IPS-18a (cell line): ENCODE measurements around the gene CDC42BPA.

Experiments
- H3K27ac ChIP-seq: one replicate; pipeline ENCODE4 v1.5.1; 2013; ENCODE audit warnings: low read length
- H3K27me3 ChIP-seq: one replicate; pipeline ENCODE4 v1.6.1; 2013; ENCODE audit warnings: mild to moderate bottlenecking, low read length; ENCODE audit not compliant: control insufficient read depth, insufficient read depth
- H3K36me3 ChIP-seq: one replicate; pipeline ENCODE4 v1.6.1; 2013; ENCODE audit warnings: low read depth, low read length; ENCODE audit not compliant: control insufficient read depth
- H3K4me1 ChIP-seq: one replicate; pipeline ENCODE4 v1.6.1; 2013; ENCODE audit warnings: low read depth, low read length; ENCODE audit not compliant: control insufficient read depth
- H3K4me3 ChIP-seq: one replicate; pipeline ENCODE4 v1.5.1; 2013; ENCODE audit warnings: low read length
- H3K9ac ChIP-seq: one replicate; pipeline ENCODE4 v1.6.1; 2013; ENCODE audit warnings: mild to moderate bottlenecking, low read length, moderate library complexity
- H3K9me3 ChIP-seq: one replicate; pipeline ENCODE4 v1.6.1; 2013; ENCODE audit warnings: low read depth, low read length; ENCODE audit not compliant: control insufficient read depth

Gene CDC42BPA

DNA sequence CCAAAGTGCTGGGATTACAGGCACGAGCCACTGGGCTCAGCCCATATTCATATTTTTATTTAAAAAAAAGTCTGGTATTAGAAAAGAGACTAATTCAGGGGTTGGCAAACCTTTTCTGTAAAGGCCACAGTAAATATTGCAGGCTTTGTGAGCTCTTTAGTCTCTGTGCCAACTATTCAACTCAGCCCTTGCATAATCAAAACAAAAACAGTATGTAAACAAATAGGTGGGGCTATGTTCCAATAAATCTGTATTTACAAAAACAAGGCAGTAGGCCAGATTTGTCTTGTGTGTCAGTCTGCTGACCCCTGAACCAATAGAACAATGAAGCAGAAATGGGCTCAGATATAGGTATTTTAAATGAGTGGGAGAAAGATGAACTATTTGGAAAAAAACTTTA is 49.3 kb downstream of the CDC42BPA start:
- Histone ChIP-seq H3K9ac (no peak overlapping the region), H3K9me3 (no peaks in the 10 kb centered on the region), H3K27ac (no peak overlapping the region), H3K4me1 (no peaks in the 10 kb centered on the region), H3K27me3 (no peaks in the 10 kb centered on the region), H3K4me3 (no peak overlapping the region), H3K36me3 (no peaks in the 10 kb centered on the region)

DNA sequence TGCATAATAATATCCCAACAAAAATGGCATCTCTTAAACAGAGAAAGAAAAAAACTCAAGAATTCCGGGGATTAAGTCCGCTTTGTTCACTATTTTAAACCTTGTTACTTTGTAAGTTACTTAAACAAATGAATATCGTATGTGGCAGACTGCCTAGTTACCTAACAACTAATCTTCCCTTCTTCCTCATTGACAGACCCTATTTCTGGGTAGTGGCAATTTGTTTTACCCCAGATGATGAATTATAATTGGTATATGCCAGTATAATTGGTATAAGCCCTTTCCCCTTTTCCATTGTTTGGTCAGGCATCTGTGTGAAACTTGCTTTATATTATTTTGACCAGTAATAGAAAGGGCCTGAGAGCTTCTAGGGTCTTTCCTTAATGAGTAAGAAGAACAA is 52.4 kb downstream of the CDC42BPA start:
- no peaks in the 10 kb centered on the region for H3K36me3 ChIP-seq
- H3K27me3 ChIP-seq, result no peaks in the 10 kb centered on the region
- no peaks in the 10 kb centered on the region for H3K9me3 ChIP-seq
- H3K4me1 ChIP-seq, result no peaks in the 10 kb centered on the region
- no peak overlapping the region for H3K9ac ChIP-seq
- no peak overlapping the region for H3K4me3 ChIP-seq
- no peak overlapping the region for H3K27ac ChIP-seq

DNA sequence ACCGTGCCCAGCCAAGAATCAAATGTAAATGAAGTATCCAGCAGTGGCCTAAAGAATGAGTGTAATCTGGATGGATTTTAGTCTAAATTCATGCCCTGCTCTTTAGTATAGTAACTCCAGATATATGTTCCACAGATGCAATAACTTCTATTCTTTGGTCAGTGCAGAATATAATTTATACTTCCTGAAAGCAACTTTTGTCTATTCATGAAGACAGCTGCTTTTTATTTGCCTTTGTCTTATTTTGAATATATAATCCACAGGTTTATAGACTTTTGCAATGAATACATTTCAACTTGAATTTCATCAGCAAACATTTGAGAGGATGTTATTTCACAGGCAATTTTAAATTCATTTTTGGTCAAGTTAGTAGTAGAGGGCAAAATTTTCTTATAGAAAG is 54.4 kb downstream of the CDC42BPA start:
- Histone ChIP-seq H3K9me3 (no peaks in the 10 kb centered on the region), H3K36me3 (no peaks in the 10 kb centered on the region), H3K9ac (no peak overlapping the region), H3K4me3 (no peak overlapping the region), H3K27ac (no peak overlapping the region), H3K27me3 (no peaks in the 10 kb centered on the region), H3K4me1 (peaks cover 8% of the 10 kb centered on the region)

DNA sequence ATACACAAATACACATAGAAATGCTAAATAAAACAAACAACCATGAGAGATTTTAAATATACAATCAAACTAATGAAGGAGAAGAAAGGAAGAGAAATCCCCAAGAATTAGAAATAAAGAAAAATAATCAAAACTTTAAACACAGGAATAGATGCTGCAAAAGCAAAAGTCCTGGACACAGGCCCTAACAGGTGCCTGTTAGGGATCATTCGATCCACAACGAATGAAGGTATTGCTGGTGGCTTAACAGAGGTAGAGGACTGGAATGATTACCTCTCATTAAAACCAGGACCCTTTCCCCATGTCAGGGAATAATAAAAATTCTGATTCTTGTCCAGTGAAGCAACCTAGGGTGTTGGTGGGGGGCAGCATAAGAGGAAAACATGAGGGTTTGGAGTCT is 56.8 kb downstream of the CDC42BPA start:
- Histone ChIP-seq H3K4me1 (peaks cover 8% of the 10 kb centered on the region), H3K27me3 (no peaks in the 10 kb centered on the region), H3K4me3 (no peak overlapping the region), H3K36me3 (no peaks in the 10 kb centered on the region), H3K9me3 (no peaks in the 10 kb centered on the region), H3K9ac (no peak overlapping the region), H3K27ac (no peak overlapping the region)

DNA sequence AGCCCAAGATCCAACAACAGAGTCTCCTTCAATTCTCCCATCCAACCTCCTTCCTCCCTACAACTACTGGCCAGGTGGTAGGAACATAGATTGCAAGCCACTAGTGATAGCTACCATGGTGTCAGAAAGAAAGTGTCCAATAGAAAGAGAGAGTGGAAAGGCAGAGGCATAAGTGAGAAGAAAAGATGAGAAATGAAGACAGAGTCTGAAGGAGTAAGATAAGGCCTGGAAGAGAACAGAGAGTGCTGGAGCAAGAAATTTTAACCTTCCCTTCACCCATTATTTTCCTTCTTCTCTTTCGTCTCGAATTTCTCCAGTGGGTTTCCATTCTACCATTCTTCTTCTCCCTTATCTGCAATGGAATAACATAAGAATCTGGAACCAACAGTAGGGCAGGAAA is 57.9 kb downstream of the CDC42BPA start:
- peaks cover 8% of the 10 kb centered on the region for H3K4me1 ChIP-seq
- H3K4me3 ChIP-seq, result no peak overlapping the region
- H3K27me3 ChIP-seq, result no peaks in the 10 kb centered on the region
- H3K36me3 ChIP-seq, result no peaks in the 10 kb centered on the region
- H3K9ac ChIP-seq, result no peak overlapping the region
- H3K27ac ChIP-seq, result no peak overlapping the region
- no peaks in the 10 kb centered on the region for H3K9me3 ChIP-seq

DNA sequence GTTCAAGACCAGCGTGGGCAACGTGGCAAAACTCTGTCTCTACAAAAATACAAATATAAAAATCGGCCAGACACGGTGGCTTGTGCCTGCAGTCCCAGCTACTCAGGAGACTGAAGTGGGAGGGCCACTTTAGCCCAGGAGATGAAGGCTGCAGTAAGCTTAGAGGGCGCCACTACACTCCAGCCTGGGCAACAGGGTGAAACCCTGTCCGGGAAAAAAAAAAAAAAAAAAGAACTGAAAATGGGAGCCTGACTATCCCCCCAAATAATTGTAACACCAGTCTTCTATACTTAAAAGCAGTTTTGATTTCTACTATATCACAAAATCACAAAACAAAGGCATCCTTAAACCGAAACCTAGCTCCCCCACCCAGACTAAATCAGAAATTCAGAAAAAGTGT is 60.3 kb downstream of the CDC42BPA start:
- Histone ChIP-seq H3K36me3 (no peaks in the 10 kb centered on the region), H3K9me3 (no peaks in the 10 kb centered on the region), H3K4me1 (peaks cover 8% of the 10 kb centered on the region), H3K9ac (no peak overlapping the region), H3K4me3 (no peak overlapping the region), H3K27ac (no peak overlapping the region), H3K27me3 (no peaks in the 10 kb centered on the region)

DNA sequence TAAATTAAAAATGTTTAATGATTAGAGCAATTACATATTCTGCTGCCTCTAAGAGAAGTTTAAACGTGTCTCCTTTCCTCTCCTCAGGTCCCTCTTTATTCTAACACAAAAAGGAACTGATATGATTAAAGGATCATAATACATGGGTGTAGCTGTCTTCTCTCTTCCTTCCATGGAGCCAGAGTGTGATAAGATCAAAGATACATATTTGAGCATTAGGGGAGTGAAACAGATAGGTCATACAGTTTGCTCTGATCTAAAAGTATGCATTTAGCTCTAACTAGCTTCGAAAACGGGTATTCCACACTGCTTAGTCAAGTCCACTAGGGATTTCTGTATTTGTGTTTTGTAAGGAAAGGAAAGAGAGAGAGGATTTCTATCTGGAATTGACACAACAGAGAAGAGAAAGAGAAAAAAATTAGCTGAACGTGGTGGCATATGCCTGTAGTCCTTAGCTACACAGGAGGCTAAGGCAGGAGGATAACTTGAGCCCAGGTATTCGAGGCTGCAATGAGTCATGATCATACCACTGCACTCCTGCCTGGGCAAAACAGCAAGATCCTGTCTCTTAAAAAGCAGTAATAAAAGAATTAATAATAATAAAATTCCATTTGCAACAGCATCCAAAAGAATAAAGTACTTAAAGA is 63.1 kb downstream of the CDC42BPA start:
- H3K27ac ChIP-seq, result no peak overlapping the region
- no peaks in the 10 kb centered on the region for H3K27me3 ChIP-seq
- H3K36me3 ChIP-seq, result no peaks in the 10 kb centered on the region
- peaks cover 8% of the 10 kb centered on the region for H3K4me1 ChIP-seq
- no peaks in the 10 kb centered on the region for H3K9me3 ChIP-seq
- no peak overlapping the region for H3K4me3 ChIP-seq
- H3K9ac ChIP-seq, result no peak overlapping the region

DNA sequence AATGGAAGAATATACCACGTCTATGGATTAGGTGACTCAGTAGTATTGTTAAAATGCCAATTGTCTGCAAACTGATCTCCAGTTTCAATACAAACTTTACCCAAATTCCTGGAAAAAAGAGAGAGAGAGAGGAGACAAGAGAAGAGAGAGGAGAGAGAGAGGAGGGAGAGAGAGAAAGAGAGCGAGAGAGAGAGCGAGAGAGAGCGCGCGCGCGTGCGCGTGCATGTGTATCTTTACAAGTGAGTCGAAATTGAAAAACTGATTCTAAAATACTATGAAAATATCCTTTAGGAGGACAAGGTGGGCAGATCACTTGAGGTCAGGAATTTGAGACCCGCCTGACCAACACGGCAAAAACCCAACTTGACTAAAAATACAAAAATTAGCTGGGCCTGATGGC is 65.2 kb downstream of the CDC42BPA start:
- no peak overlapping the region for H3K9ac ChIP-seq
- no peak overlapping the region for H3K4me3 ChIP-seq
- H3K27ac ChIP-seq, result no peak overlapping the region
- H3K4me1 ChIP-seq, result no peaks in the 10 kb centered on the region
- no peaks in the 10 kb centered on the region for H3K27me3 ChIP-seq
- no peaks in the 10 kb centered on the region for H3K9me3 ChIP-seq
- no peaks in the 10 kb centered on the region for H3K36me3 ChIP-seq

DNA sequence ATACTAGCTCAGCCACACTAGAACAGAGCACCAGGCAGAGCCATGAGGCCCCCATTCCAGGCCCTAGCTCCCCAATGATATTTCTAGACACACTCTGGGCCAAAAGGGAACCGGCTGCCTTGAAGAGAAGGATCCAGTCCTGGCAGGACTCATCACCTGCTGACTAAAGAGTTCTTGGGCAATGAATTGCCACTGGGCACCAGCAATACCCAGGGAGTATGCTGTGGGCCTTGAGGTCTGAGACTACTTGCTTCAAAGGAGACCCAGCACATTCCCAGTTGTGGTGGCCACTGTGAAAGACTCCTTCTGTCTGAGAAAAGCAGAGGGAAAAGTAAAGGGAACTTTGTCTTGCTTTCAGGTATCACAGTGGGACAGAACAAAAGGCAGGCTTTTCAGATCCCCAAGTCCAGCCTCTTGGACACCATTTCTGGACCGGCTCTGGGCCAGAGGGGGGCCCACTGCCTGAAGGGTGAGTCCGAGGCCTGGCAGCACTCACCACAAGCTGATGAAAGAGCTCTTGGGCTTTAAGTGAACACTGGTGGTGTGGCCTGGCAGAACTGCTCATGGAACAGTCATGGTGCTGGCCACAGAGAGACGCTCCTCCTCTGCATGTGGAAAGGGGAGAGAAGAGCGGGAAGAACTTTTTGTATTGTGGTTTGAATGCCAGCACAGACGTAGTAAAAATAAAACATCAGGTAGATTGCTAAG is 72.5 kb downstream of the CDC42BPA start:
- peaks cover 6% of the 10 kb centered on the region for H3K4me1 ChIP-seq
- no peaks in the 10 kb centered on the region for H3K9me3 ChIP-seq
- H3K9ac ChIP-seq, result no peak overlapping the region
- H3K27ac ChIP-seq, result no peak overlapping the region
- H3K4me3 ChIP-seq, result no peak overlapping the region
- H3K27me3 ChIP-seq, result no peaks in the 10 kb centered on the region
- no peaks in the 10 kb centered on the region for H3K36me3 ChIP-seq

DNA sequence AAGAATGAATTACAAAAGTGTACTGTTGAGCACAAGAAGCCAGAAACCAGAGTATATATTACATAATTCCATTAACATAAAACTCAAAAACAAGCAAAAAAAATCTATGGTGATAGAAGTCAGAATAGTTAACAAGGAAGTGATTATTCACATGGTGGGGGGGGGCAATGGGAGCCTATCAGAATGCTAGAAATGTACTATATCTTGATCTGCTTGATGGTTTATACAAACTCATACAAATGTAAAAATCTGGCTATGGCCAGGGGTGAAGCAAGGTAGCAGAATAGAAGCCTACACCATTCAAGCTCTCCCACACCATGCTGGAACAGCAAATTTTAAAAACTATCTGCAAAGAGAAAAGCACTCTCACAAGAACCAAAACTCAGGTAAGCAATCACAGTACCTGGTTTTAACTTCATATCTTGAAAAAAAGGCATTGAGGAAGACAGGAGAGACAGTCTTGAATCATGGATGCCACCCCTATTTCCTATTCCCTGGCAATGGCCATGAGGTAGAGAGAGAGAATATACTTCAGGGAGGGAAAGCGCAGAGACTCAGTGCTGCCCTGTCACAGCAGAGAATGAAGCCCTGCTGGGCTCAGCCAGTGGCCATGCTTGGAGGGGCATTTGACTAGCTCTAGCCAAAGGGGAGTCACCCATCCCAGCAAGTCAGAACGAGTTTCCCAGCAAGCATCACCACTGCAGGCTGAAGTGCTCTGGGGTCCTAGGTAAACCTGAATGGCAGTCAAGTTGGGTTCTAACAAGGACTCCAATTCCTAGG is 73.8 kb downstream of the CDC42BPA start:
- no peaks in the 10 kb centered on the region for H3K9me3 ChIP-seq
- no peaks in the 10 kb centered on the region for H3K27me3 ChIP-seq
- H3K36me3 ChIP-seq, result no peaks in the 10 kb centered on the region
- H3K4me3 ChIP-seq, result no peak overlapping the region
- H3K4me1 ChIP-seq, result peaks cover 6% of the 10 kb centered on the region
- no peak overlapping the region for H3K9ac ChIP-seq
- H3K27ac ChIP-seq, result no peak overlapping the region

DNA sequence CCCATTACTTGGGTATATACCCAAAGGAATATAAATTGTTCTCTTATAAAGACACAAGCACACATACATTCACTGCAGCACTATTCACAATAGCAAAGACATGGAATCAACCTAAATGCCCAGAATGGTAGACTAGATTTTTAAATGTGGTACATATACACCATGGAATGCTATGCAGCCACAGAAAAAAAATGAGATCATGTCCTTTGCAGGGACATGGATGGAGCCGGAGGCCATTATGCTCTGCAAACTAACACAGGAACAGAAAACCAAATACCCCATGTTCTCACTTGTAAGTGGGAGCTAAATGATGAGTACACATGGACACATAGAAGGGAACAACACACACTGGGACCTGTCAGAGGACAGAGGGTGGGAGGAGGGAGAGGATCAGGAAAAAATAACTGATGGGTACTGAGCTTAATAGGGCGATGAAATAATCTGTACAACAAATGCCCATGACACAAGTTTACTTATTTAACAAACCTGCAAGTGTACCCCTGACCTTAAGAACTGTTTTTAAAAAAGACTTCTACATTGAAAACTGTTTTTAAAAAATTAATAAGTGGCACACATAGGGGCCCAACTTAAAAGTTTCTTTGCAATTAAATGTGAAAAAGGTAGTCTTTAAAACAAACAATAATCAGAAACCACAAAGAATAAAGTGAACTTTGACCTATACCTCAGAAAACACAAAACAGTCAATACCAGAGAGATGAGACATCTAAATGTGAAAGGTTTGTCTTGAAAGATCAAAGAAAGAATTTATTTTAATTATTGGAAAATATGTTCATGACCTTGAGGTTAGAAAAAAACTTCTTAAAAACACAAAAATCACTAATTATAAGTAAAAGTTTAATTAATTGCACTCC is 75.2 kb downstream of the CDC42BPA start:
- H3K4me1 ChIP-seq, result peaks cover 6% of the 10 kb centered on the region
- no peaks in the 10 kb centered on the region for H3K9me3 ChIP-seq
- H3K9ac ChIP-seq, result no peak overlapping the region
- no peak overlapping the region for H3K4me3 ChIP-seq
- H3K36me3 ChIP-seq, result no peaks in the 10 kb centered on the region
- H3K27ac ChIP-seq, result no peak overlapping the region
- H3K27me3 ChIP-seq, result no peaks in the 10 kb centered on the region
